GM19395 (cell line): ENCODE data around the gene UPK3A.
"Not testable (repeated sequence)": the region's sequence is repeated elsewhere in the genome, so short reads cannot be mapped to it uniquely, and the experiment has no call there.

Experiments
- ATAC-seq: cut with Tn5 transposase; IDR thresholded peaks from one replicate; pipeline ENCODE4 v1.9.1; 2021; ENCODE audit warnings: mild to moderate bottlenecking, moderate library complexity; ENCODE audit not compliant: unreplicated experiment

The UPK3A gene

DNA sequence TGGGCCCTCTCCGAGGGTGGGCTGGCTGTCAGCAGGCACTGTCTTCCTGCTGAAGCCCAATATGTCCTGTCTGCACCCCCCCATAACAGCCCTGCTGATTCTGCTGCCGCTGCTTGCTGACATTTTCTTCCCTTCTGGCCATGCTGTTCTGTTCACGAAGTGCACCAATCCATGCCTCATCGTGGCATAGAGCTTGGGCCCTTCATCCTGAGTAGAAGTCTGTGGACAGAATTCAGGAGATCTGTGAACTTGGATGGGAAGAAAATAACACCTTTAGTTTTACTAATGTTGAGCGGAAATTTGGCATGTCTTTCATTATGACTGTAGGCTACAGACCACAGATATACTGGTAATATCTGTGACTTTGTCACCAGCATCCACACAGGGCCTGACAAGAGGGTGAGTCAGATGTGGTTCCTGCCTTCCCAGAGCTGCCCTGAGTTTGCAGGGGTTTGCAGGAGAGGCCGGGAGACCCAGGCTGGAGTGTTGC, 29.9 kb upstream of the UPK3A start:
- ATAC-seq, result no peak

DNA sequence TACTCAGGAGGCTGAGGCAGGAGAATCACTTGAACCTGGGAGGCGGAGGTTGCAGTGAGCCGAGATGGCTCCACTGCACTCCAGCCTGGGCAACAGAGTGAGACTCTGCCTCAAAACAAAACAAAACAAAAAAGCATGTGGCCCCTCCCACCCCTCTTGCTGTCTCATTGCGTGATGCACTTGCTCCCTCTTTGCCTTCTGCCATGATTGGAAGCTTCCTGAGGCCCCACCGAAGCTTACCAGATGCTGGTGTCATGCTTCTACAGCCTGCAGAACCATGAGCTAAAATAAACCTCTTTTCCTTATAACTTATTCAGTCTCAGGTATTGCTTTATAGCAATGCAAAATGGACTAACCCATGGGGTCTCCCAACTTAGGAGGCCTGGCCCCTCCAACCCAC, 26.8 kb upstream of the UPK3A start:
- ATAC-seq, result not testable (repeated sequence)

DNA sequence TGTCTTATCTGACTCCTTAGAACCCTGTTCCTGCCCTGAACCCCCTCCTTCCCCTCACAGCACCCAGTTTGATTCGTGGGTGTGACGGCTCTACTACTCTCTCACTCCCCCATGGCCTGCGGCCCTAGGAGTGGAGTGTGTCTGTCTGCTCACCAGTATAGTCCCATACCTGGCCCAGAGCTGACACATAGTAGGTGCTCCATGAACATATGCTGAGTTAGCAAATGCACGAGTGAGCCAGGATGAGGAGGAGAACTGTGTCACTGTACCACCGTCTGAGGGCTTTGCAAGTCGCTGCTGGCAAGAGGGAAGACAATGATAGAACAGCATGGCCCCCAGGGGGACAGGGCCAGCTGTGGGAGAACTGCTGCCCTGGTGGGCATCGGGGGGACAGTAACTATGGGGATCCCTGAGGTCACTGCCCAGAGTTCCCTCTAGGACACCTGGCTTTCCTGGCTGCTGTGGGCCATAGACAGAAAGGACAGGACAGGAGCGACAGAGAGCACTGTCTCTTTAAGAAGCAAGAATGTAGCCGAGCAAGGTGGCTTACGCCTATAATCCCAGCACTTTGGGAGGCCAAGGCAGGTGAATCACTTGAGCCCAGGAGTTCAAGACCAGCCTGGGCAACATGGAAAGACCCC, 24.9 kb upstream of the UPK3A start:
- no peak for ATAC-seq

DNA sequence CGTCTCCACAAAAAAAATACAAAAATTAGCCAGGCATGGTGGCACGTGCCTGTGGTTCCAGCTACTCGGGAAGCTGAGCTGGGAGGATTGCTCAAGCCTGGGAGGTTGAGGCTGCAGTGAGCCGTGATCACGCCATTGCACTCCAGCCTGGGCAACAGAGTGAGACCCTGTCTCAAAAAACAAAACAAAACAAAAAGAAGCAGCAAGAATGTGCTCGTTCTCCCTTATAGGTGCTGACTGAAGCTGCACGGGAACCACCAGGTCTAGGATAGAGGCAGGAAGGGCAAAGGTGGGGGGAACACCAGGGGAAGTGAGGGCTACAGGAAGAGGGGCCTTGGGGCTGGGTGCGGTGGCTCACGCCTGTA, 24.4 kb upstream of the UPK3A start:
- ATAC-seq, result not testable (repeated sequence)

DNA sequence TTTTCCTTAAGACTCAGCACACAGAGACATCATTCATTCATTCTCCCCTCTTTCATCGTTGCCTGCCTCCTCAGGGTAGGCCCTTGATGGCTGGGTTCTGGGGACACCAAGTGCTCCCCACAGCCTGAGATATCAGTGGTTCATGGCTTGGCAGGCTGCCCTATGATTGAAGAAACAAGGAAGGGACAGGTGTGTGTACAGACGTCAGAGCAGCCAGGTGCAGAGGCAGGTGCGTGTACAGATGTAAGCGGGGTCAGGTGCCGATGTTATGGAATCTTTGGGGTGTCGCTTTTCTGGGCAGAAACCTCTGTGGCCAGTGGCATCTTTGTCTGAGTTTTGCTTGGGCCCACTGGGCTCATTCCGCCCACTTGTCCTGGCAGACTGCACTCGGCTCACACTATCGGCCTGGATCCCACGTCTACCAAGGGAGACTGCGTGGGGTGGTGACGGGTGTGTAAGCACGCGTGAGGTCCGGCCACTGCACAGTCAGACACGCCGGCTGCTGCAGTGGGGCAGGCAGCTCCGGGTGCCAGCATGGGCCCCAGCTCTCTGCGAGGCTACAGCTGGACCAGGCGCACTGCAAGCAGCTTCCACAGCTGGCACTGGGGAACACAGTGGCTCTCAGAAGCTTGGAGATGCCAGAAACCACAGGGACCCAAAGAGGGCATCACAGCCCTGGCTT, 23.2 kb upstream of the UPK3A start:
- ATAC-seq, result no peak

DNA sequence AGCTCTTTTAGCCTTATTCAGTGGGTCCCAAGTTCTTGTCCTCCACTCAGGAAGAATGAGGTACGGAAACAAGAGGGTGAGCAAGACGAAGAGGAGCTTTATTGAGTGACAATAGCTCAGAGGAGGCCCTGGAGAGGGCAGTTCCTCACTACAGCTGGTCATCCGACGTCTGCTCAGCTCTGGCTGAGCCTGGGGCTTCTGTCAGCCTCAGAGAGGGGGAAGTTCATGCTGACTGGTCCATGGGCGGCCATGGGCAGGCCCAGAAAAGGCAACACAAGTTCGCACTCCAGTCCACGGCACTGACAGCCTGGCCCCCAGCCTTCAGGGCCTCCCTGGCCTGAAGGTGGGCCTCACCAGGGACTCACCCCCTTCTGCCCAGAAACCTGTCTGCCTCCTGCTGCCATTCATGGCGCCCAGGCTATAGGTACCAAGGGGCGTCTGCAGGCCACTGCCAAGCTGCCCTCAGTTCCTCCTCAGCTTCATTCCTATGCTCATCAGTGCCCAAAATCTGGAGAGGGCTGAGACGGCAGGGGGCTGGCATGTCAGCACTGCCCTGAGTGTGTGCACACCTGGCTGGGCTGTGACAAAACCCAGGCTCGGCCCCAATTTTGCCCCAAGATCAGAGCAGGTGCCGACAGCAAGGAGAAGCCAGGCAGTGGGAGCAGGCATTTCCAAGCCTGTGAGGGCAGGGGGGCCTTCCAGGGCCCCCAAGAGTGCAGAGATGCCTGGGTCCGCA, 22.4 kb upstream of the UPK3A start:
- ATAC-seq, result no peak

DNA sequence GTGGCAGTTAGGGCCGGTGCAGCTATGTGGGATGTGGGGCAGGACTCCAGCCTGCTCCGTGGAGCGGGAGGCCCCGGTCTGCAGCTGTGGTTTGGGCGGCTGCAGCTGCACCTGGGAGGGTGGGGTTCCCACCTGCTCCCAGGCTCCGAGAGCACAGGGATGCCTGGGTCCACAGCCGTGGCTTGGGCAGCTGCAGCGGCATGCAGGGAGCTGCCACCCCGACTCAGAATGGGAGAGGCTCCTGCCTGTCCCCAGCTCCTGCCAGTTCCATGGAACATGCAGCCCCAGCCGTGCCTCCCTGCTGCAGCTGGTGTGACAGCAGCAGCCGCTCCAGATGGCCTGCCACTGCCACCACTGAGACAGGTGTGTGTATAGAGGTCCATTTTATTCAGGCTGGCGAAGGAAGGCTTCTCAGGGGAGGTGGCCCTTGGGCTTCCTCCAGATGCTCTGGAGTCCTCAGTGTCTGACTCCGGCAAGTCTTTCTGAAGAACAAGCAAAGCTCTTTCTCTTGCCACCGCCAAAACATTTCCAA, 21.8 kb upstream of the UPK3A start:
- peak; percentile 42 for ATAC-seq

DNA sequence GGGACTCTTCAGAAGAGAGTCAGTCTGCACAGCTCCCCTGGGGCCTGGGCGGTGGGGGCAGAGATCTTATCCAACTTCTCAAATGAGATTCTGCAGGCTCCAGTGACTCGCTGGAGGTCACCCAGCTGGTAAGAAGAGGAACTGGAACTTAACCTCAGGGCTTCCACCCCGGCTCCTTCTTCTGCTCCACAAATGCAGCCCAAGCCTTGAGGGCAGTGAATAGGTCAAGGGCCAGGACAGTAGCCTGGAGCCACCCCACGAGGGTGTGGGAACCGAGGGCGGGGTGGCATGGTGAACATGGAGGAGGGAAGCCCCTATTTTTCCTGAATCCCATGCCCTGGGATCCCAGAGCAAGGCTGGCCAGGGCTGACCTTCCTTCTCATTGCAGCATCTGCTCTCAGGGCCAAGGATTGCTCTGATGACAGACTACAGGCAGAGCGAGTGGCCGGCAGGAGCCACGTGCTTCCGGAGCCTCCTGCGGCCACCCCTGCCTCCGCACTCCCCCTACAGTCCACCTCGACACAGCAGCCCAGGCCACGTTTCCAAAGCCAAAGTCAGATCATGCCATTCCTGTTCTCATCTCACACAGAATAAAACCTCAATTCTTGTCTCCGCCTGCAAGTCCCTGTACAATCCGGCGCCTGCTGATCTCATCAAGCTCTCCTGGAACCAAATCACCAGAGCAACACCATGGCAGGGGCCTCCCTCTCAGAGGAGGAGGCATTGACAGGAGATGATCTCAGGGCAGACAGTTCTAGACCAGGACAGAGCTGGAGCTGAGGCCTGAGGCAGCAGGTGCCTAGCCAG, 21.1 kb upstream of the UPK3A start:
- ATAC-seq, result peak; percentile 84

DNA sequence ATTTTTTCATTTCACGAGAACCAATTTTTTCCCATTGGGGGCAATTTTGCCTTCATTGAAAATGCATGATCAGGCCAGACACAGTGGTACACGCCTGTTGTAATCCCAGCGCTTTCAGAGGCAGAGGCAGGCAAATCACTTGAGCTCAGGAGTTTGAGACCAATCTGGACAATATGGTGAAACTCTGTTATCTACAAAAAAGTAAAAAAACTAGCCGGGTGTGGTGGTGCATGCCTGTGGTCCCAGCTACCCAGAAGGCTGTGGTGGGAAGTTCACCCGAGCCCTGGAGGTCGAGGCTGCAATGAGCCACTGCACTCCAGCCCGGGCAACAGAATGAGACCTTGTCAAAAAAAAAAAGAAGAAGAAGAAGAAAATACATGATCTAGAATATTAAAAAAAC, 19.2 kb upstream of the UPK3A start:
- ATAC-seq, result no peak

DNA sequence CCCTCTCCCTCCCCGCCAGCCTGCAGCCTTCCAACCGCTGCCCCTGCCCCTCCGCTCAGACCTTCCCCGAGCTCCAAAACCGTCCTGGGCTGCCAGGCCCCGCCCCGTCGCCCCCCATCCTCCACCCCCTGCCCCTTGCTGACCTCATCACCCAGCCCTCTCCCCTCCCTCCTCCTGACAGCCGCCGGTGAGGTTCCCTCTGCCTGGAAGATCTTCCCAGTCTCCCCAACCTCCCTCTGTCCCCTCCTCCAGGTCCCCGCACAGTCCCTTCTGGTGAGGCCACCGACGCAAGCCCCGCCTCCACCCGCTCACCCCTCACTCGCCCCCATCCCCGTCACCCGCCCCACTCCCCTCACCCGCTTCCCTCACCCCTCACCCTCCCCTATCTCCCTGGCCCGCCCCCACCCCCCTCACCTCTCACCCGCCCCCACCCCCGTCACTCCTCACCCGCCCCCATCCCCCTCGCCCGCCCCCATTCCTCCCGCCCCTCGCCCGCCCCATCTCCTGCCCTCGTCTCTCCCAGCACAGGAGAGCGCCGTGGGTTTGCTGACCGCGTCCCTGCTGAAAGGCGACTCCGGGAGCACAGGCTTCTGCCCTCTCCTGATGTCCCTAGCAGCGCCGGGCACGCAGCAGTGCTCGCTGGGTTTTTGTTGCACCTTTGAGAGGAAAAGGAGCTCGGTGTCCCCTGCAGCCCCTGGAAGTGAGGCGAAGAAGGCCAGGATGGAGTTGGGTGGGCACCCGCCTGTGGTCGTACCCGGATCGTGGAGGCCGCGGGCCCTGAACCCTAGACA, 16.4 kb upstream of the UPK3A start:
- no peak for ATAC-seq

DNA sequence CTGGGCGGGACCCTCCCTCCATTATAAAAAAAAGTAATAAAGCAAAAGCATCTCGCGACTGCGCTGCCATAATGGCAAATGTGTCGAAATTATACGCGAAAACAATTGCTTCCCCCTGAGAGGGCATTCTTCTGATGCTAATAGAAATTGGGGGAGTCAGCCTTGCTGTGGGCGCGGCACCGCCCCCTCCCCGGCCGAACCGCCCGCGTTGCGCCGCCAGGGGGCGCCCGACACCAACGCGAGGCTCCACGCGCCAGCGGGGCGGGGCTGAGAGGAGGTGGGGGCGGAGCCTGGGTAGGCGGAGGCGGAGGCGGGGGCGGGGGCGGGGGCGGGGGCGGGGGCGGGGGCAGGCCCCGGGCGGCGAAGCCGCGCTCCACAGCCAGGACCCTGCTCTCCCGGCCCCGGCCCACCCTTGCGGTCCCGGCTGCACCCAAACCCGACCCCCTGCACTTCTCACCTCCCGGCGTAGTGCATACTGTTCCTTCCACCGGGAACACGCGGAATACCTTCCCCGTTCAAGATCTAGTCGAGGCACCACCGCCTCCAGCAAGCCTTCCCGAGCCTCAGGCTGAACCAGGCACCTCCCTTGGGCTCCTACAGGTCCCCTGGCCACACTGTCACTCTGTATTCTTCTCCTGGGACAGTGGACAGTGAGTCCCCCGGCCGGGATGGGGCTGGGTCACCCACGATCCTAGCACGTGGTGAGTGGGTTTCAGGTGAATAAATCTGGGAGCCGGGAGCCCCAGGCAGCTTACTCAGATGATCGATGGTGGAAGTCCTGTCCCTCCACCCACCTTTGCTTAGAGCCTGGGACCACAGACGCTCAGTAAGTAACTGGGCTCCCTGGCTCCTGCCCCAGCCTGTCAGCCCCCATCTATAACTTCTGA, 15.5 kb upstream of the UPK3A start:
- no peak for ATAC-seq

DNA sequence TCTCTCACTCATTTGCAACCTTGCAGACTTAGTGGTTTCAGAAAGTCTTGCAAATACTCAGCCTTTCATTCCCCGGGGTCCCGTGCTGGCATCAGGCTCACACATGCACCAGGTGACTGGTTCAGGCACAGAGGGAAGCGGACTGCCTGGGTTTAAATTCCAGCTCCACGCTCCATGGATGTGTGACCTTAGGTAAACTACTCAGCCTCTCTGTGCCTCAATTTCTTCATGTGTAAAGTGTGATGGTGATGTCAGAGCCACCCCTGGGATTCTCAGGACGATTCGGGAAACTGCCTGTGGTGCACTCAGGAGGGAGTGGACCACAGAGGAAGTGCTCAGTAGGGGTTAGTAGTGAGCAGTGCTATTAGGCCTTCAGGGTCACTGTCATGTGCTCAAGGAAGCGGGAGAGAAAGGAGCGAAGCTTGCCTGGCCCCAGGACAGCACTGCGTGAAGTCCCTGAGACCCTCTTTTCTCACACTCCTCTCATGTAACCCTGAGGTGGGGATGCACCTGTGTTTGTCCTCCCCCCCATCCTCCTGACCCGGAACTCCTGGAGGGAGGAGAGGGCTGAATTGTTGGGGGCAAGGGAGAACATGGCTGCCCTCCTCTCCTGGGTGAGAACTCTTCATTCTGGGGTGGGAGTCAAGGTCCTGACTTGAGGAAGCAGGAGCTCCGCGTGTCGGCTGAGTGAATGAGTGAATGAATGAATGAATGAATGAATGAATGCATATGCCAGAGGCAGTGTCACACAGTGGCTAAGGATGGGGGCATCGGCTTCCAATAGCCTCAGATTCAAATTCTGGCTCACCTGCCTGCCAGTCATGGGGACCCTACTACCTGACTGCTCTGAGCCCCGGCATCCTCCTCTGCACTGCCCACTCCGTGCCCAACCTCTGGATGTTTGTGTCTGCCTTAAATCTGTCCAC, 14.4 kb upstream of the UPK3A start:
- no peak for ATAC-seq

DNA sequence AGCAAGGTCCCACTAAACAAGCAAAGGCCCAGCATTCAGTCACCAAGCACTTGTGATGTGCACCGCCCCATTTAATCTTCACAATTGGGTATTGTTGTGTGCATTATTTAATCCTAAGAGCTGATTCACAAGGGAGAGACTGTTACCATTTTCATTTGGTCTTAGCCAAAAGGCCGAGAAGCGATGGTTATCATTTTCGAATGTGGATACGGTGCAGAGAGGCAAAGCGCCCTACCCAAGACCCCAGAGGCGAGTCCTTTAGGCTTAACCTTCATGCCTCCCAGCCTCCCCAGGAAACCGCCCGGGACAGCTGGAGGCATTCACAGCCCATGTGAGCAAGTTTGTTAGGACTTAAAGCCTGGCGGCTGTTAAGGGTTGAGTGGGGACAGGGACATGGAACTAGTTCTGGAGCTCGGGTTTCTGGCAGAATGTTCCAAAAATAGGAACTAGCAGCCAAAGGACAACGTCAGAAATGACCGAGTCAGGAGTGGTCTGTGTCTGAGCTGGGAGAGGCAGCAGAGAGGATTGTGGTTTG, 13.0 kb upstream of the UPK3A start:
- no peak for ATAC-seq

DNA sequence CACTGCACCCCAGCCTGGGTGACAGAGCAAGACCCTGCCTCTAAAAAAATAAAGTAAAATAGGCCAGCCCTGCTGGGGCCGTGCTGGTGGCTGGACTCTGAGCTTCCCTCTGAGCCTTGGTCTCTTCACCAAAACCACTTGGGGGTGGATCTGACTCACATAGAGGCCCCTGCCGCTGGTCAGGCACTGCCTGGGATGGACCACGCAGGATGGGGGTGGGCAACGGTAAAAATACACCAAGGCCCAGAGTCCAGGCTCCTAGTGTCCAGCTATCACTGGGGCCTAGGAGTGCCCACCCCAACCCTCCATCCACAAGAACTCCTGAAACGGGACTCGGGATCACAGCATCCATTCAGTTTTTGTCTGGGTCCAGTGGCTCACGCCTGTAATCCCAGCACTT, 12.3 kb upstream of the UPK3A start:
- ATAC-seq, result no peak

DNA sequence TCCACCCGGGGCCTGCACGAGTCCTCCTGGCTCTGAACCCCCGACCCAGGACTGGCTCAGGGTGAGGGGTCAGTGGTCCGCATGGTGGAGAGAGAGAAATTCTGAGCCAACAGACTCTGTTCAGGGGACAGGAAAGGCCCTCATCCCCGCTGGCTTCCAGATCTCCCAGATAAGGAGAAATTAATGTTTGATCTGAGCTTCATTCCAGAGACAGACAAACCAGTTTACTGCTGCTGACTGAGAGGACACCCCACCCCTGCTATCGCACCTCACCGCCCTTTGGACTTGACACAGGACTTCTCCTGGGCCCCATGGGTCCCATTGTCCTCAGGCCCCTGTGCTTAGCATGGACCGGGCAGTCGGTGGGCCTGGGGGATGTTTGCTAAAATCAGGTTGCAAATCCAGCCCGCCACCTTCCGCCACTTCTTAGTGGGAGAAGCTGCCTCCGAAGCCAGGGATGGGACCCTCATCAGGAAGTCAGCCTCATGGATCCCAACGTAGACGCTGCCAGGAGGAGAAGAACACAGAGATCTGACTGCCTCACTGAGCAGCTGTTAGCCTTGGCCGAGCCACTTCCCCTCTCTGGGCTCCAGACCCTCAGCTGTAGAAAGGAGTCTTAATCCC, 11.2 kb upstream of the UPK3A start:
- ATAC-seq, result no peak

DNA sequence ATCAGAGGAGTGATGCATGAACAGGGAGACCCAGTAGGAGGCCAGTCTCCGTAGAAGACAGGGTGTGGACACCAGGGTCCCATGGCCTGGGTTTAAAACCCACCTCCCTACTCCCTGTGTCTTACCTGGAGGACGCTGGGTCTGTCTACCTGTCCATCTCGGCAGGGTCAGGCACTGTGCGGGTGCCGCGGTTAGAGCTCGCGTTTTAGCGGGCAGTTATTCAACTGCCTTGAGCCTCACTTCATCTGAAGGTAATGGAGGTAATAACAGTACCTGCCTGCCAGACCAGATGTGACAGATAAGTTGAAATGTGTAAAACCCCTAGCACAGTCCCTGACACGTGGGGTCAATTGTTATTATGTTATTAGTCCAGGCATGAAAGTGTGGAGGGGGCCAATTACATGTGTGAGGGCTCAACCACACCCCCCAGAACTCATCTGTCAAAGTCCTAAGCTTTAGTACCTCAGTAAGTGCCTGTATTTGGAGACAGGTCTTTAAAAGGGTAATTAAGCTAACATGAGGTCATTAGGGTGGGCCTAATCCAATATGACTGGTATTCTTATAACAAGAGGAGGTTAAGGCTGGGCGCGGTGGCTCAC, 8.1 kb upstream of the UPK3A start:
- ATAC-seq, result no peak

DNA sequence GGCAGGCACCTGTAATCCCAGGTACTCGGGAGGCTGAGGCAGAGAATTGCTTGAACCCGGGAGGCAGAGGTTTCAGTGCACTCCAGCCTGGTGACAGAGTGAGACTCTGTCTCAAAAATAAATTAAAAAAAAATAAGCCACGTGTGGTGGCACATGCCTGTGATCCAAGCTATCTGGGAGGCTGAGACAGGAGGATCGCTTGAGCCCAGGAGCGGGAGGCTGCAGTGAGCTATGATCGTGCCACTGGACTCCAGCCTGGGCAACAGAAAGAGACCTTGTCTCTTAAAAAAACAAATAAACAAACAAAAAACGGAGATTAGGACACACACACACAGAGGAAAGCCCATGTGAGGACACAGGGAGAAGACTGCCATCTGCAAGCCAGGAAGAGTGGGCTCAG, 7.0 kb upstream of the UPK3A start:
- ATAC-seq, result not testable (repeated sequence)
